PFSK-1 (cell line): Measurements from ENCODE around the gene MRPL10.

Experiments
- FOXP2 ChIP-seq: optimal IDR thresholded peaks from 2 replicates; pipeline ENCODE3; 2011; ENCODE audit warnings: borderline replicate concordance, control low read depth, inconsistent platforms; ENCODE audit not compliant: insufficient read depth; ENCODE audit errors: extremely low read length, extremely low read depth
- POLR2AphosphoS5 ChIP-seq: IDR thresholded peaks from 2 replicates; pipeline ENCODE4 v1.6.1; 2012; ENCODE audit warnings: low read depth, mild to moderate bottlenecking, control low read depth, low read length, moderate library complexity
- TAF1 ChIP-seq: IDR thresholded peaks from 2 replicates; pipeline ENCODE4 v1.6.1; 2012; ENCODE audit warnings: low read length, control low read depth, borderline replicate concordance; ENCODE audit not compliant: insufficient read depth

GRCh38 chr17:47803751-47804150 lies 27.6 kb downstream of the MRPL10 start:
- TF ChIP-seq POLR2AphosphoS5 = no peak
- no peak for TF ChIP-seq TAF1
- no peak for TF ChIP-seq FOXP2
